Memory B cell (primary cell): ENCODE measurements around the gene NEURL4.

Experiments used
- ATAC-seq: fragments of 150-1000 bp; cut with Tn5 transposase; 2 replicates; pipeline ENCODE4 v1.10.0; 2021; ENCODE audit warnings: low read depth, mild to moderate bottlenecking, moderate library complexity
- DNase-seq, 2 donors: peaks; one replicate each; pipeline ENCODE4 v3.0.0; 2022; ENCODE audit warnings: low spot score in 2 of 2
- H3K27ac Mint-ChIP-seq: one replicate; pipeline ENCODE4 v1.8.0; 2022; ENCODE audit warnings: mild to moderate bottlenecking, moderate library complexity, mixed read lengths
- H3K27me3 Mint-ChIP-seq: one replicate; pipeline ENCODE4 v1.8.0; 2022; ENCODE audit warnings: mixed read lengths
- H3K36me3 Mint-ChIP-seq: one replicate; pipeline ENCODE4 v1.8.0; 2022; ENCODE audit warnings: mild to moderate bottlenecking, mixed read lengths
- H3K4me1 Mint-ChIP-seq: one replicate; pipeline ENCODE4 v1.8.0; 2022; ENCODE audit warnings: mixed read lengths
- H3K4me3 Mint-ChIP-seq: one replicate; pipeline ENCODE4 v1.8.0; 2022; ENCODE audit warnings: mild to moderate bottlenecking, moderate library complexity, mixed read lengths
- H3K9me3 Mint-ChIP-seq: one replicate; pipeline ENCODE4 v1.8.0; 2022; ENCODE audit warnings: mixed read lengths

Gene NEURL4

GRCh38 chr17:7311110-7311705 is 17.9 kb downstream of the NEURL4 start:
- Mint-ChIP-seq H3K9me3 (no peaks in the 10 kb centered on the region), H3K36me3 (peaks cover 39% of the 10 kb centered on the region), H3K27me3 (no peaks in the 10 kb centered on the region), H3K4me3 (peak overlapping the region; percentile 83), H3K4me1 (peaks cover 44% of the 10 kb centered on the region), H3K27ac (peak overlapping the region; percentile 92)
- no peak for DNase-seq
- ATAC-seq = no peak

- H3K36me3 Mint-ChIP-seq = peaks cover 37% of the 10 kb centered on the region
Measured at GRCh38 chr17:7309628-7310027, 19.5 kb downstream of the NEURL4 start.

GRCh38 chr17:7308625-7309433 is 20.3 kb downstream of the NEURL4 start:
- Mint-ChIP-seq H3K9me3 (no peaks in the 10 kb centered on the region), H3K27ac (peak overlapping the region; percentile 97), H3K27me3 (no peaks in the 10 kb centered on the region), H3K4me3 (peak overlapping the region; percentile 88), H3K36me3 (peaks cover 35% of the 10 kb centered on the region), H3K4me1 (peaks cover 35% of the 10 kb centered on the region)
- ATAC-seq (peak; percentile 32), DNase-seq (peak; percentile 74 to 85)

More at GRCh38 chr17:7309628-7310027, 19.5 kb downstream of the NEURL4 start:
- ATAC-seq = no peak
- Mint-ChIP-seq H3K27ac (peak overlapping the region; percentile 97), H3K27me3 (no peaks in the 10 kb centered on the region), H3K4me1 (peaks cover 41% of the 10 kb centered on the region), H3K4me3 (peak overlapping the region; percentile 88), H3K9me3 (no peaks in the 10 kb centered on the region)
- DNase-seq = no peak

GRCh38 chr17:7307686-7308624 is 21.2 kb downstream of the NEURL4 start:
- Mint-ChIP-seq H3K27me3 (no peaks in the 10 kb centered on the region), H3K27ac (peak overlapping the region; percentile 97), H3K4me3 (peak overlapping the region; percentile 88), H3K36me3 (peaks cover 31% of the 10 kb centered on the region), H3K9me3 (no peaks in the 10 kb centered on the region), H3K4me1 (peaks cover 32% of the 10 kb centered on the region)
- ATAC-seq (peak; percentile 25), DNase-seq (peak in 1 of 2 donors; percentile 65)

- Mint-ChIP-seq H3K36me3 (peaks cover 24% of the 10 kb centered on the region), H3K4me1 (peaks cover 27% of the 10 kb centered on the region), H3K27ac (peak within 1 kb of the TSS; percentile 97), H3K4me3 (peak within 1 kb of the TSS; percentile 88), H3K9me3 (no peaks in the 10 kb centered on the region), H3K27me3 (no peaks in the 10 kb centered on the region)
- DNase-seq = peak; percentile 96 to 99
- ATAC-seq = peak; percentile 69
Measured at GRCh38 chr17:7306911-7307685, 22.0 kb downstream of the NEURL4 start, which contains the start of gene EIF5A. Gene EIF5A, plus strand, starts transcription at chr17:7307628. Its CDS starts 2,008 bp downstream, at chr17:7309636.

GRCh38 chr17:7304179-7304578 is 25.0 kb downstream of the NEURL4 start:
- DNase-seq (no peak), ATAC-seq (no peak)
- no peaks in the 10 kb centered on the region for H3K9me3 Mint-ChIP-seq
- H3K4me3 Mint-ChIP-seq = no peak overlapping the region
- peaks cover 5% of the 10 kb centered on the region for H3K27me3 Mint-ChIP-seq
- peaks cover 2% of the 10 kb centered on the region for H3K4me1 Mint-ChIP-seq
- H3K36me3 Mint-ChIP-seq = peaks cover 2% of the 10 kb centered on the region
- H3K27ac Mint-ChIP-seq = no peak overlapping the region

- Mint-ChIP-seq H3K4me1 (peaks cover 13% of the 10 kb centered on the region), H3K27ac (no peak overlapping the region), H3K4me3 (peak overlapping the region; percentile 21), H3K27me3 (peaks cover 10% of the 10 kb centered on the region), H3K9me3 (no peaks in the 10 kb centered on the region), H3K36me3 (no peaks in the 10 kb centered on the region)
- DNase-seq (peak; percentile 72 to 76), ATAC-seq (peak; percentile 31)
Measured at GRCh38 chr17:7296189-7296861, 32.8 kb downstream of the NEURL4 start.

GRCh38 chr17:7295230-7296180 is 33.6 kb downstream of the NEURL4 start:
- Mint-ChIP-seq H3K36me3 (no peaks in the 10 kb centered on the region), H3K4me1 (peaks cover 13% of the 10 kb centered on the region), H3K4me3 (peak overlapping the region; percentile 87), H3K27ac (no peak overlapping the region), H3K27me3 (peaks cover 10% of the 10 kb centered on the region), H3K9me3 (no peaks in the 10 kb centered on the region)
- ATAC-seq (peak; percentile 24), DNase-seq (no peak)

- peak within 1 kb of the TSS; percentile 87 for H3K4me3 Mint-ChIP-seq
- peak; percentile 49 to 56 for DNase-seq
Measured at GRCh38 chr17:7294614-7295153, 34.5 kb downstream of the NEURL4 start, which contains the start of gene YBX2. Gene YBX2, minus strand, starts transcription at chr17:7294639. Its CDS starts 139 bp downstream, at chr17:7294500.

GRCh38 chr17:7293816-7294613 is 35.1 kb downstream of the NEURL4 start:
- peak; percentile 5 for ATAC-seq
- H3K9me3 Mint-ChIP-seq = no peaks in the 10 kb centered on the region
- DNase-seq = no peak
- peaks cover 13% of the 10 kb centered on the region for H3K4me1 Mint-ChIP-seq
- H3K27me3 Mint-ChIP-seq = peaks cover 8% of the 10 kb centered on the region
- H3K27ac Mint-ChIP-seq = no peak overlapping the region
- H3K4me3 Mint-ChIP-seq = peak overlapping the region; percentile 21
- no peaks in the 10 kb centered on the region for H3K36me3 Mint-ChIP-seq

More at GRCh38 chr17:7294614-7295153, 34.5 kb downstream of the NEURL4 start, which contains the start of gene YBX2:
- H3K36me3 Mint-ChIP-seq = no peaks in the 10 kb centered on the region
- peaks cover 13% of the 10 kb centered on the region for H3K4me1 Mint-ChIP-seq
- peaks cover 8% of the 10 kb centered on the region for H3K27me3 Mint-ChIP-seq
- ATAC-seq = peak; percentile 76
- no peak within 1 kb of the TSS for H3K27ac Mint-ChIP-seq
- H3K9me3 Mint-ChIP-seq = no peaks in the 10 kb centered on the region

- H3K27ac Mint-ChIP-seq = no peak overlapping the region
- DNase-seq (no peak), ATAC-seq (no peak)
- no peaks in the 10 kb centered on the region for H3K36me3 Mint-ChIP-seq
- no peak overlapping the region for H3K4me3 Mint-ChIP-seq
- H3K27me3 Mint-ChIP-seq = peaks cover 11% of the 10 kb centered on the region
- H3K4me1 Mint-ChIP-seq = peaks cover 13% of the 10 kb centered on the region
- no peaks in the 10 kb centered on the region for H3K9me3 Mint-ChIP-seq
Measured at GRCh38 chr17:7293159-7293558, 36.0 kb downstream of the NEURL4 start.
